HG02763 (cell line): ENCODE measurements around the gene RECQL5.

ENCODE experiments used
- ATAC-seq: cut with Tn5 transposase; IDR thresholded peaks from one replicate; pipeline ENCODE4 v1.9.1; 2021; ENCODE audit warnings: mild to moderate bottlenecking, moderate library complexity; ENCODE audit not compliant: unreplicated experiment

The RECQL5 gene

GRCh38 chr17:75634754-75635609 is 32.0 kb downstream of the RECQL5 start:
- no peak for ATAC-seq

- ATAC-seq: no peak
Measured at GRCh38 chr17:75634376-75634740, 32.6 kb downstream of the RECQL5 start.

GRCh38 chr17:75633486-75634375 is 33.2 kb downstream of the RECQL5 start:
- no peak for ATAC-seq

- ATAC-seq: no peak
Measured at GRCh38 chr17:75632863-75633485, 34.0 kb downstream of the RECQL5 start, which contains the start of gene SMIM5. SMIM5 (plus strand) TSS chr17:75633434; CDS start chr17:75640202, 6,768 bp downstream.

GRCh38 chr17:75632428-75632827 is 34.5 kb downstream of the RECQL5 start:
- no peak for ATAC-seq

GRCh38 chr17:75631353-75631752 is 35.6 kb downstream of the RECQL5 start:
- no peak for ATAC-seq

- ATAC-seq: no peak
Measured at GRCh38 chr17:75630071-75630917, 36.7 kb downstream of the RECQL5 start.

- no peak for ATAC-seq
Measured at GRCh38 chr17:75629157-75629556, 37.8 kb downstream of the RECQL5 start.

- no peak for ATAC-seq
Measured at GRCh38 chr17:75628425-75628824, 38.5 kb downstream of the RECQL5 start.

- ATAC-seq: no peak
Measured at GRCh38 chr17:75627094-75627493, 39.9 kb downstream of the RECQL5 start.

GRCh38 chr17:75626496-75627038 is 40.4 kb downstream of the RECQL5 start:
- no peak for ATAC-seq

GRCh38 chr17:75625813-75626486 is 41.0 kb downstream of the RECQL5 start:
- no peak for ATAC-seq

- ATAC-seq: no peak
Measured at GRCh38 chr17:75624714-75625345, 42.1 kb downstream of the RECQL5 start.

- ATAC-seq: no peak
Measured at GRCh38 chr17:75624021-75624420, 42.9 kb downstream of the RECQL5 start.

- no peak for ATAC-seq
Measured at GRCh38 chr17:75623386-75623785, 43.6 kb downstream of the RECQL5 start.

- ATAC-seq: no peak
Measured at GRCh38 chr17:75622771-75623273, 44.1 kb downstream of the RECQL5 start.

GRCh38 chr17:75622076-75622475 is 44.9 kb downstream of the RECQL5 start:
- no peak for ATAC-seq

- ATAC-seq: no peak
Measured at GRCh38 chr17:75621489-75621888, 45.5 kb downstream of the RECQL5 start.
